Left lung (tissue), 14 donors: ENCODE data around the gene ZNF662. TPM values are rescaled to one million over a fixed set of nuclear protein-coding genes. Genes with fewer than 3 reads are reported as not detected.

Source experiments
- ATAC-seq: fragments of 200-7000 bp; cut with Tn5 transposase; one replicate; pipeline ENCODE4 v1.9.1; 2020; ENCODE audit warnings: moderate library complexity
- DNase-seq, 4 donors: peaks; one replicate each; pipeline ENCODE4 v3.0.0-alpha.2; 2013 to 2020
- H3K27ac ChIP-seq, 2 donors: fragments of 200-600 bp; sonication (generic) in 1 of 2; one replicate each; pipeline versions ENCODE4 v1.5.0 to v1.8.0; 2020 to 2021
- H3K27me3 ChIP-seq, 2 donors: fragments of 200-600 bp; sonication (generic) in 1 of 2; one replicate each; pipeline versions ENCODE4 v1.5.0 to v1.8.0; 2020 to 2021
- H3K36me3 ChIP-seq, 2 donors: fragments of 200-600 bp; sonication (generic) in 1 of 2; one replicate each; pipeline versions ENCODE4 v1.5.0 to v1.8.0; 2020 to 2021
- H3K4me1 ChIP-seq, 2 donors: fragments of 200-600 bp; one replicate each; pipeline ENCODE4 v1.8.0; 2021
- H3K4me3 ChIP-seq, 2 donors: fragments of 200-600 bp; sonication (generic) in 1 of 2; one replicate each; pipeline versions ENCODE4 v1.5.0 to v1.8.0; 2020 to 2021; ENCODE audit warnings: mild to moderate bottlenecking in 1 of 2
- H3K9me3 ChIP-seq, 2 donors: fragments of 200-600 bp; sonication (generic) in 1 of 2; one replicate each; pipeline versions ENCODE4 v1.5.0 to v1.8.0; 2020 to 2021
- CTCF ChIP-seq, 2 donors: fragments of 200-600 bp; sonication (generic) in 1 of 2; IDR thresholded peaks; one replicate each; pipeline versions ENCODE4 v1.5.0 to v1.8.0; 2021; ENCODE audit warnings: antibody characterized with exemption in 2 of 2
- intact Hi-C, 2 donors: fragments of 100-400 bp; cut with DNase I; formaldehyde crosslinking; loops; one replicate each; pipeline versions ENCODE4 v1.11.2 to v1.14.2; 2022
- long read RNA-seq, 12 donors: library from polyadenylated mRNA in 2 of 12; unstranded in 2 of 12; transcript quantifications; one replicate each; pipeline ENCODE4 v2.0.0 and lab custom pipeline, GENCODE V29; 2019 to 2026
- polyA plus RNA-seq, 6 donors: library from polyadenylated mRNA; unstranded; fragments of 120-200 nt; gene quantifications; one replicate each; pipeline ENCODE4 v1.2.1, GENCODE V29; 2013; ENCODE audit not compliant: insufficient read length in 6 of 6
- total RNA-seq, 2 donors: library from RNA; stranded (reverse); fragmentation: NEBNext Ultra II Directional; extraction: Animal tissue kit (Norgen Biotek cat#: 25700); gene quantifications; one replicate each; pipeline ENCODE4 v1.2.1, GENCODE V29; 2021
- donor health status: DM: no; HTN: yes; CAD: no.
- donor health status: DM: no; HTN: no; CAD: no.

Gene ZNF662
- total RNA-seq (1 to 10 TPM; 6.7 to 7.1 TPM), polyA plus RNA-seq (10 to 100 TPM; 47.0 to 58.6 (median 50.0) TPM)
- long read RNA-seq, donor 1, partial matches to known transcripts = 0 of 1 reads
- long read RNA-seq, donor 1, other reads (novel, unspliced or antisense) = 0 of 1 reads
- long read RNA-seq, donor 2, partial matches to known transcripts = 62 of 62 reads
- long read RNA-seq, donor 2, other reads (novel, unspliced or antisense) = 0 of 62 reads
- long read RNA-seq, donor 3, partial matches to known transcripts = 6 of 7 reads
- long read RNA-seq, donor 3, other reads (novel, unspliced or antisense) = 0 of 7 reads
- long read RNA-seq, donor 4, partial matches to known transcripts = 0 of 1 reads
- long read RNA-seq, donor 4, other reads (novel, unspliced or antisense) = 1 of 1 reads
- long read RNA-seq, donor 5, partial matches to known transcripts = 0 of 1 reads
- long read RNA-seq, donor 5, other reads (novel, unspliced or antisense) = 0 of 1 reads
- long read RNA-seq, donor 6, partial matches to known transcripts = 0 of 1 reads
- long read RNA-seq, donor 6, other reads (novel, unspliced or antisense) = 0 of 1 reads
- long read RNA-seq, donor 7, partial matches to known transcripts = 0 of 1 reads
- long read RNA-seq, donor 7, other reads (novel, unspliced or antisense) = 0 of 1 reads
- long read RNA-seq, donor 8 = 0 reads
- long read RNA-seq, donor 9 = 0 reads
- long read RNA-seq, donor 10, partial matches to known transcripts = 0 of 1 reads
- long read RNA-seq, donor 10, other reads (novel, unspliced or antisense) = 1 of 1 reads
- long read RNA-seq, donor 11, partial matches to known transcripts = 0 of 1 reads
- long read RNA-seq, donor 11, other reads (novel, unspliced or antisense) = 0 of 1 reads
- long read RNA-seq, donor 12, partial matches to known transcripts = 0 of 1 reads
- long read RNA-seq, donor 12, other reads (novel, unspliced or antisense) = 0 of 1 reads

GRCh38 chr3:42906070-42906847 lies at the start of gene ZNF662:
ZNF662 (plus strand) TSS chr3:42906142; CDS start chr3:42908115, 1,973 bp downstream.
- DNase-seq = peak; percentile 40 to 84 (median 57)
- peak; percentile 92 for ATAC-seq
- Histone ChIP-seq H3K4me3 (peak within 1 kb of the TSS; percentile 52 to 71), H3K27ac (peak within 1 kb of the TSS in 1 of 2 donors; percentile 50), H3K36me3 (peaks cover 0 to 18% of the 10 kb centered on the region in 2 donors), H3K4me1 (peaks cover 0 to 15% of the 10 kb centered on the region in 2 donors), H3K27me3 (peaks cover 0 to 16% of the 10 kb centered on the region in 2 donors), H3K9me3 (peaks cover 0 to 9% of the 10 kb centered on the region in 2 donors)
- TF ChIP-seq CTCF (IDR thresholded peaks at IDR 0.05) = no peak
- intact Hi-C loops = no loop called here

- no peak for ATAC-seq
- intact Hi-C loops = no loop called here
Measured at GRCh38 chr3:42856544-42856943, 49.4 kb upstream of the ZNF662 start.

GRCh38 chr3:42864321-42864950 lies 41.5 kb upstream of the ZNF662 start:
- Histone ChIP-seq H3K9me3 (no peaks in the 10 kb centered on the region), H3K27me3 (no peaks in the 10 kb centered on the region), H3K36me3 (no peaks in the 10 kb centered on the region), H3K4me1 (no peaks in the 10 kb centered on the region), H3K4me3 (no peak overlapping the region), H3K27ac (no peak overlapping the region)
- DNase-seq = no peak
- TF ChIP-seq CTCF (IDR thresholded peaks at IDR 0.05) = no peak
- intact Hi-C loops = no loop called here
- no peak for ATAC-seq

More at GRCh38 chr3:42856544-42856943, 49.4 kb upstream of the ZNF662 start:
- Histone ChIP-seq H3K36me3 (no peaks in the 10 kb centered on the region), H3K4me3 (no peak overlapping the region), H3K4me1 (no peaks in the 10 kb centered on the region), H3K27me3 (no peaks in the 10 kb centered on the region), H3K27ac (no peak overlapping the region), H3K9me3 (no peaks in the 10 kb centered on the region)
- no peak for DNase-seq
- no peak for TF ChIP-seq CTCF (IDR thresholded peaks at IDR 0.05)

DNA sequence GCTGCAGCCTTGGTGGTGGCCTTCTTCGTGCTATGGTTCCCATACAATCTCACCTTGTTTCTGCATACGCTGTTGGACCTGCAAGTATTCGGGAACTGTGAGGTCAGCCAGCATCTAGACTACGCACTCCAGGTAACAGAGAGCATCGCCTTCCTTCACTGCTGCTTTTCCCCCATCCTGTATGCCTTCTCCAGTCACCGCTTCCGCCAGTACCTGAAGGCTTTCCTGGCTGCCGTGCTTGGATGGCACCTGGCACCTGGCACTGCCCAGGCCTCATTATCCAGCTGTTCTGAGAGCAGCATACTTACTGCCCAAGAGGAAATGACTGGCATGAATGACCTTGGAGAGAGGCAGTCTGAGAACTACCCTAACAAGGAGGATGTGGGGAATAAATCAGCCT lies 40.7 kb upstream of the ZNF662 start:
- Histone ChIP-seq H3K9me3 (no peaks in the 10 kb centered on the region), H3K27ac (no peak overlapping the region), H3K36me3 (no peaks in the 10 kb centered on the region), H3K27me3 (no peaks in the 10 kb centered on the region), H3K4me1 (no peaks in the 10 kb centered on the region), H3K4me3 (no peak overlapping the region)
- no peak for TF ChIP-seq CTCF (IDR thresholded peaks at IDR 0.05)
- intact Hi-C loops = no loop called here
- ATAC-seq (no peak), DNase-seq (no peak)
